SU-DHL-6 (cell line): ENCODE results near the gene ADAMTS16.

Source experiments
- H2AFZ ChIP-seq: fragments of 200-600 bp; sonication (generic); 2 replicates; pipeline ENCODE4 v1.6.1; 2014; ENCODE audit warnings: low read depth, mild to moderate bottlenecking, moderate library complexity, mixed read lengths, antibody characterized with exemption, low read length; ENCODE audit not compliant: severe bottlenecking
- H3F3A ChIP-seq: fragments of 200-600 bp; shearing (Covaris generic); 2 replicates; pipeline ENCODE4 v1.6.0; 2016; ENCODE audit warnings: antibody characterized with exemption, mild to moderate bottlenecking; ENCODE audit not compliant: insufficient read depth
- H3K27ac ChIP-seq: fragments of 200-600 bp; sonication (generic); 2 replicates; pipeline ENCODE4 v1.5.1; 2016; ENCODE audit warnings: low read depth, mild to moderate bottlenecking, low read length, moderate library complexity, mixed read lengths
- H3K27me3 ChIP-seq: fragments of 200-600 bp; sonication (generic), shearing (Covaris generic); 2 replicates; pipeline ENCODE4 v1.6.0; 2014; ENCODE audit warnings: mild to moderate bottlenecking, low read length
- H3K36me3 ChIP-seq: fragments of 200-600 bp; sonication (generic); 2 replicates; pipeline ENCODE4 v1.6.1; 2014; ENCODE audit warnings: mild to moderate bottlenecking, low read length, mixed read lengths
- H3K4me2 ChIP-seq: fragments of 300-600, 200-600 bp; shearing (Covaris generic), sonication (generic); 2 replicates; pipeline ENCODE4 v1.6.0; 2014; ENCODE audit warnings: low read length, low read depth, mild to moderate bottlenecking; ENCODE audit not compliant: poor library complexity, severe bottlenecking
- H3K4me3 ChIP-seq: fragments of 200-600 bp; sonication (generic); 2 replicates; pipeline ENCODE4 v1.5.1; 2014; ENCODE audit warnings: antibody characterized with exemption, low read length, mild to moderate bottlenecking, mixed read lengths; ENCODE audit not compliant: insufficient read depth, poor library complexity, severe bottlenecking
- H3K79me2 ChIP-seq: fragments of 200-600 bp; sonication (generic); 2 replicates; pipeline ENCODE4 v1.6.1; 2014; ENCODE audit warnings: mild to moderate bottlenecking, low read length, moderate library complexity; ENCODE audit not compliant: insufficient read depth
- H3K9ac ChIP-seq: fragments of 200-600 bp; sonication (generic); 2 replicates; pipeline ENCODE4 v1.7.0; 2014; ENCODE audit warnings: mild to moderate bottlenecking, low read length
- H3K9me2 ChIP-seq: fragments of 200-600 bp; sonication (generic); replicated peaks from 2 replicates; pipeline ENCODE4 v1.6.1; 2014; ENCODE audit warnings: low read length; ENCODE audit not compliant: insufficient read depth
- H3K9me3 ChIP-seq: fragments of 200-600 bp; sonication (generic); 2 replicates; pipeline ENCODE4 v1.6.1; 2014; ENCODE audit warnings: low read length, mixed read lengths; ENCODE audit not compliant: insufficient read depth
- H4K20me1 ChIP-seq: fragments of 200-600 bp; sonication (generic); 2 replicates; pipeline ENCODE4 v1.6.1; 2014; ENCODE audit warnings: low read depth, mild to moderate bottlenecking, antibody characterized with exemption, low read length, moderate library complexity, mixed read lengths
- CTCF ChIP-seq: fragments of 200-600 bp; sonication (generic); IDR thresholded peaks from one replicate; pipeline ENCODE4 v1.5.1; 2017; ENCODE audit warnings: antibody characterized with exemption, mild to moderate bottlenecking, low read length, moderate library complexity; ENCODE audit not compliant: insufficient read depth, poor library complexity, severe bottlenecking
- EZH2phosphoT487 ChIP-seq: fragments of 200-600 bp; sonication (generic), shearing (Covaris generic); conservative IDR thresholded peaks from 2 replicates; pipeline ENCODE4 v1.6.1; 2018; ENCODE audit warnings: mild to moderate bottlenecking, antibody characterized with exemption, low read length, moderate library complexity, mixed read lengths

The ADAMTS16 gene

GRCh38 chr5:5287419-5287818 lies 147.3 kb downstream of the ADAMTS16 start:
- Histone ChIP-seq H3K27ac (no peak overlapping the region), H3K4me2 (no peak overlapping the region), H3K79me2 (no peaks in the 10 kb centered on the region), H3K36me3 (no peaks in the 10 kb centered on the region), H3K27me3 (no peaks in the 10 kb centered on the region), H3K9me2 (no peaks in the 10 kb centered on the region), H3K9ac (no peak overlapping the region), H3K4me3 (no peak overlapping the region), H3K9me3 (no peaks in the 10 kb centered on the region), H3F3A (no peaks in the 10 kb centered on the region), H4K20me1 (no peaks in the 10 kb centered on the region), H2AFZ (no peak overlapping the region)
- TF ChIP-seq CTCF (no peak), EZH2phosphoT487 (no peak)

- Histone ChIP-seq H3K4me3 (no peak overlapping the region), H4K20me1 (no peaks in the 10 kb centered on the region), H3K9ac (no peak overlapping the region), H3K27me3 (no peaks in the 10 kb centered on the region), H3F3A (no peaks in the 10 kb centered on the region), H3K4me2 (no peak overlapping the region), H3K9me3 (no peaks in the 10 kb centered on the region), H3K36me3 (no peaks in the 10 kb centered on the region), H3K9me2 (no peaks in the 10 kb centered on the region), H3K27ac (no peak overlapping the region), H3K79me2 (no peaks in the 10 kb centered on the region), H2AFZ (no peak overlapping the region)
- no peak for TF ChIP-seq EZH2phosphoT487
- no peak for TF ChIP-seq CTCF
These were observed 148.1 kb downstream of the ADAMTS16 start for GRCh38 chr5:5288201-5288600.

GRCh38 chr5:5289537-5289936 lies 149.4 kb downstream of the ADAMTS16 start:
- no peaks in the 10 kb centered on the region for H3K9me3 ChIP-seq
- no peak overlapping the region for H3K4me2 ChIP-seq
- H3K79me2 ChIP-seq = no peaks in the 10 kb centered on the region
- no peaks in the 10 kb centered on the region for H3K36me3 ChIP-seq
- no peaks in the 10 kb centered on the region for H3K9me2 ChIP-seq
- H3K9ac ChIP-seq = no peak overlapping the region
- H3K4me3 ChIP-seq = no peak overlapping the region
- no peaks in the 10 kb centered on the region for H4K20me1 ChIP-seq
- no peaks in the 10 kb centered on the region for H3F3A ChIP-seq
- TF ChIP-seq CTCF (no peak), EZH2phosphoT487 (no peak)
- no peak overlapping the region for H2AFZ ChIP-seq
- H3K27ac ChIP-seq = no peak overlapping the region
- no peaks in the 10 kb centered on the region for H3K27me3 ChIP-seq
